ENCODE measurements around the gene MTSS2.
"Not testable (repeated sequence)": the region's sequence is repeated elsewhere in the genome, so short reads cannot be mapped to it uniquely, and the experiment has no call there.

Gene MTSS2

DNA sequence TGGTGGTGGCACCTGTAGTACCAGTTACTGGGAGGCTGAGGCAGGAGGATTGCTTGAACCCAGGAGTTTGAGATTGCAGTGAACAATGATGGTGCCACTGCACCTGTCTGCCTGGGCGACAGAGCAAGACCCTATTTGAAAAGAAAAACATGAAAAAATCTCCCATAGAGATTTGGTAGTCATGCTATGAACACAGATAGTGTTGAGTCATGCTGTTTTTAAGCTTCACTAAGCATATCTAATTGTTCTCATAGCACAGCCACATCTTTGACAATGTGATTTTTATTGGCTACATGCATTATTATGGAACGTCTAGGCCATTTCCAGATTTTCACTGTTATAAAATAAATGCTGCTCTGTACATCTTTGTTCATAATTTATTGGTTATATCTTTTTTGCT, 33.5 kb downstream of the MTSS2 start:
- Mint-ChIP-seq H3K9me3 (ENCODE audit: low read depth) (no peaks in the 10 kb centered on the region), H3K27me3 (no peaks in the 10 kb centered on the region), H3K36me3 (no peaks in the 10 kb centered on the region), H3K4me3 (no peak overlapping the region), H3K4me1 (ENCODE audit: low read depth) (peaks cover 5% of the 10 kb centered on the region), H3K27ac (no peak overlapping the region)

DNA sequence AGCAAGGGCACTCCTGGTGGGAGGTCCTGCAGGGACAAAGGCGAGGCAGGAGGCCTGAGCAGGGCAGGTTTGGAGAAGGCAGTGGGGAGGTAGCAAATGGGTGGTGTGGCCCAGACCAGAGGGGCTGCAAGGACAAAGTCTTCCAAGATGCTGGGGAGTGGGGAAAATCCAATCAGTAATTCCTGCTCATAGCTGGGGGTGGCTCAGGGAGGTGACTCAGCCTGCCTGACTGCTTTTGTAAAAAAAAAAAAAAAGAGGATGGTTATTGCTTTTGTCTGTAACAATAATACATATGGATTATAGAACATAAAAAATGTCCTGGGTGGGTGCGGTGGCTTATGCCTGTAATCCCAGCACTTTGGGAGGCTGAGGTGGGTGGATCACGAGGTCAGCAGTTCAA, 34.3 kb downstream of the MTSS2 start:
- H3K4me1 Mint-ChIP-seq (ENCODE audit: low read depth) = peaks cover 5% of the 10 kb centered on the region
- no peak overlapping the region for H3K4me3 Mint-ChIP-seq
- no peak overlapping the region for H3K27ac Mint-ChIP-seq
- no peaks in the 10 kb centered on the region for H3K36me3 Mint-ChIP-seq
- no peaks in the 10 kb centered on the region for H3K27me3 Mint-ChIP-seq
- no peaks in the 10 kb centered on the region for H3K9me3 Mint-ChIP-seq (ENCODE audit: low read depth)

DNA sequence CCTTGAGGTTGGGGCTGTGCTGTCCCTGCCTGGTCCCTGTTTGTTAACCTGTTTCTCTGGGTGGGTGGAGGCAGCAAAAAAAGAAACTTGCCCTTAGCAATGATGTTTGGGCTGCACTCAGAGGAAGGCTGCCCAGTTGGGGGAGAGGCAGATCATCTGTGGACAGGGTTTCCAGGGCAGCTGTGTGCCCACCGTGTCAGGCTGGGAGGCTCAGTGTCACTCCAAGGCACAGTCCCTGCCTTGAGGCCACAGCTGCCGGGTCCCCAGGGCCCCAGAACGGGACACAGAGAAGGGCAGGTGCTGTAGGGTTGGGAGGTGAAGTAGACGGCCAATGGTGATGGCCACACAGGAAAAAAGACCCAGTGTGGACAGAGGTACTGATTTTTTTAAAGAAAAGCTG, 35.6 kb downstream of the MTSS2 start:
- Mint-ChIP-seq H3K36me3 (no peaks in the 10 kb centered on the region), H3K27me3 (no peaks in the 10 kb centered on the region), H3K9me3 (ENCODE audit: low read depth) (no peaks in the 10 kb centered on the region), H3K27ac (no peak overlapping the region), H3K4me3 (no peak overlapping the region), H3K4me1 (ENCODE audit: low read depth) (peaks cover 5% of the 10 kb centered on the region)

DNA sequence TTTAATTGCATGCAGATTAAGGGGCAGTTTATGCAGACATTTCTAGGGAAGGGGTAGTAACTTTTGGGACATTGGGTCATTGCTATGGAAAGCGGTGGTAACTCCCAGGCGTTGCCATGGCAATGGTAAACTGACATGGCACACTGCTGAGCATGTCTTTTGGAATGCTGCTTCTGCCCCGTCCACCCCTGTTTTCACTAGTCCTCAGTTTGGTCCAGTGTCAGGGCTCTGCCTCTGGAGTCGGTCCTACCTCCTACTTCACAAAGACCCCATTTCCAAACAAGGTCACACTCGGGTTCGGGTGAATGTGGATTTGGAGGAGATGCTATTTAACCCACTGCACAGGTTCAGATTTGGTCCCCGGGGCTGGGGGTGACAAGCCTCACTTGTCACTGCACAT, 36.6 kb downstream of the MTSS2 start:
- Mint-ChIP-seq H3K9me3 (ENCODE audit: low read depth) (no peaks in the 10 kb centered on the region), H3K27ac (no peak overlapping the region), H3K4me3 (no peak overlapping the region), H3K36me3 (no peaks in the 10 kb centered on the region), H3K4me1 (ENCODE audit: low read depth) (peaks cover 5% of the 10 kb centered on the region), H3K27me3 (no peaks in the 10 kb centered on the region)

DNA sequence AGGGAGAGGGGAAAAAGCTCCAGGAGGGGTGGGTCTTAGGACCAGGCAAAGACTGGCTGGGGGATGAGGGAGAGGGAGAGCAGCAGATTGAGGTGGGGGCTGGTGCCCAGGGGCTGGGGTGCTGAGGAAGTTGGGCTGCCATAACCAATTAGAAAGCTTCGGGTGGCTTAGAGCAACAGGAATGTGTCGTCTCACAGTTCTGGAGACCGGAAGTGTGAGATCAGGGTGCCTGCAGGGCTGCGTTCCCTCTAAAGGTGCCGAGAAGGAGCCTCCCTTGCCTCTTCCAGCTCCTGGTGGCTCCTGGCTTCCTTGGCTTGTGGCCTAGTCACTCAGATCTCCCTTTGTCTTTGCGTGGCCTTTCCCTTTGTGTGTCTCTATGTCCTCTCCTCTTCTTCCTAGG, 37.2 kb downstream of the MTSS2 start:
- Mint-ChIP-seq H3K36me3 (no peaks in the 10 kb centered on the region), H3K4me1 (ENCODE audit: low read depth) (peaks cover under 1% of the 10 kb centered on the region), H3K4me3 (no peak overlapping the region), H3K27ac (no peak overlapping the region), H3K27me3 (no peaks in the 10 kb centered on the region), H3K9me3 (ENCODE audit: low read depth) (no peaks in the 10 kb centered on the region)

DNA sequence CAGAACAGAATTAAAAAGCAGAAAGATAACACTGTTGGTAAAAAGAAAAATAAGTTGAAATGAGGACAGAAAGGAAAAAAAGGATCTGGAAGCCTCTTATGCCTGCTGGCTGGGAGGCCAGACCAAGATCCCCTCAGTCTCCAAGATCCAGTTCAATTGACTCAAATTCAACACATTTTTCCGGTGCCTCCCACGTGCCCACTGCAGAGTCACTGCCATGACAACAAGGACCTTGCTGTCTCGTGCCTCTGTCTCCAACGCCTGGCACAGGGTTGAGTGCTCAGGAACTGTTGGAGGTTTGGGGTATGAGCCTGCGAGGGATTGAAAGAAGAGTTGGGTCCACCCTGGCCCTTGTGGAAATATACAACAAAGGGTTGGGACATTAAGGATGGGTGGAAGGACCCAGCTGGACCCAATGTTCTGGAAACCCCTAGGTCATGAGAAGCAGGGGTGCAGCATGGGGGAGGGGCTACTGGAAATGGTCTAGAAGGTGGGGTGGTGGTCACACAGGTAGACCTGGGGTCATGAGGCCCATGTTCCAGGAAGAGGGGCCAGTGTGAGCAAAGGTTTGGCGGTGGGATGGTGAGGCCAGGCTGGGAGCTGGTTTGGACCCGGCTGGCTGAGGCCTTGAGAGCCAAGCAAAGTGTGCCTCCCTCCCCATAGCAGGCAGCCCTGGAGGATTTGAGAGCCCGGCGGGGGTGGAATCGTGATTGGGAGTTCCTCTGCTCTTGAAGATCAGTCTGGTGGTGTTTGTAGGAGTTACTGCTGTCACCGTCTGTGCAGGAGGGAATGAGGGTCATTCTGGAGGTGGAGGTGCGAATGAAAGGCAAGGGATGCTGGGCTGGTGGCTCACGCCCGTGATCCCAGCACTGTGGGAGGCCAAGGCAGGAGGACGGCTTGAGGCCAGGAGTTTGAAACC, 38.2 kb downstream of the MTSS2 start:
- H3K9me3 Mint-ChIP-seq (ENCODE audit: low read depth) = no peaks in the 10 kb centered on the region
- no peak overlapping the region for H3K27ac Mint-ChIP-seq
- H3K4me3 Mint-ChIP-seq = no peak overlapping the region
- H3K27me3 Mint-ChIP-seq = peaks cover under 1% of the 10 kb centered on the region
- no peaks in the 10 kb centered on the region for H3K36me3 Mint-ChIP-seq
- H3K4me1 Mint-ChIP-seq (ENCODE audit: low read depth) = no peaks in the 10 kb centered on the region

DNA sequence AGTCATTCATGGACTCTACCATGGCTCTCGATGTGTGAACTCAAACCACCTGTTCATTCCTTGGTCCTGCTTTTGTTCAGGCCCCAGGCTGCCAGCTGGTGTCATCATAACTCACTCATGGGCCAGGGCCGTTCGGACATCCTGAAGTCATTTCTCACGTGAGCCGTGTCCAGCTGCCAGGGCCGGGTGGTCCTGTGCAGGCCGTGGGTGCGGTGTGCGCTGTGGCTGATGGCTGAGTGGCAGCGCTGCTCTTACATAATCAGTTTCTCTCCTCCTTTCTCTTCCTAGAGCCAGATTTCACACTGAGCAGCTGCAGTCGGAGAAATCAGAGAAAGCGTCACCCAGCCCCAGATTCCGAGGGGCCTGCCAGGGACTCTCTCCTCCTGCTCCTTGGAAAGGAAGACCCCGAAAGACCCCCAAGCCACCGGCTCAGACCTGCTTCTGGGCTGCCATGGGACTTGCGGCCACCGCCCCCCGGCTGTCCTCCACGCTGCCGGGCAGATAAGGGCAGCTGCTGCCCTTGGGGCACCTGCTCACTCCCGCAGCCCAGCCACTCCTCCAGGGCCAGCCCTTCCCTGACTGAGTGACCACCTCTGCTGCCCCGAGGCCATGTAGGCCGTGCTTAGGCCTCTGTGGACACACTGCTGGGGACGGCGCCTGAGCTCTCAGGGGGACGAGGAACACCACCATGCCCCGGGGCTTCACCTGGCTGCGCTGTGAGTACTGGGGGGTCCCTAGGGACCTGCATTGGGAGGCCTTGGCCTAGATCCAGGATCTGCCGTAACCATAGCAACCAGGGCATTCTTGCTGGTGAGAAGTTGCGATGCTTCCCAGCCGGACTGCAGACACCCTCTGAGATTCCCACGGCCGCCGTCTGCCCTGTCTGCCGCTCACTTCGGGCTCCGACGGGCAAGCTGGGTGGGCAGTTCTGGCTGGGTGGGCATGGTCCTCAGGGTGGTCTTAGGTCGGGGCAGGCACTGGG, 39.3 kb downstream of the MTSS2 start, which contains the start of gene IL34:
IL34 (plus strand) TSS at position 300 of the 982 bp plus-strand sequence; CDS start at position 689, 389 bp downstream.
- H3K36me3 Mint-ChIP-seq = no peaks in the 10 kb centered on the region
- H3K27me3 Mint-ChIP-seq = peaks cover 3% of the 10 kb centered on the region
- no peaks in the 10 kb centered on the region for H3K4me1 Mint-ChIP-seq (ENCODE audit: low read depth)
- H3K4me3 Mint-ChIP-seq = no peak within 1 kb of the TSS
- H3K27ac Mint-ChIP-seq = no peak within 1 kb of the TSS
- H3K9me3 Mint-ChIP-seq (ENCODE audit: low read depth) = no peaks in the 10 kb centered on the region

DNA sequence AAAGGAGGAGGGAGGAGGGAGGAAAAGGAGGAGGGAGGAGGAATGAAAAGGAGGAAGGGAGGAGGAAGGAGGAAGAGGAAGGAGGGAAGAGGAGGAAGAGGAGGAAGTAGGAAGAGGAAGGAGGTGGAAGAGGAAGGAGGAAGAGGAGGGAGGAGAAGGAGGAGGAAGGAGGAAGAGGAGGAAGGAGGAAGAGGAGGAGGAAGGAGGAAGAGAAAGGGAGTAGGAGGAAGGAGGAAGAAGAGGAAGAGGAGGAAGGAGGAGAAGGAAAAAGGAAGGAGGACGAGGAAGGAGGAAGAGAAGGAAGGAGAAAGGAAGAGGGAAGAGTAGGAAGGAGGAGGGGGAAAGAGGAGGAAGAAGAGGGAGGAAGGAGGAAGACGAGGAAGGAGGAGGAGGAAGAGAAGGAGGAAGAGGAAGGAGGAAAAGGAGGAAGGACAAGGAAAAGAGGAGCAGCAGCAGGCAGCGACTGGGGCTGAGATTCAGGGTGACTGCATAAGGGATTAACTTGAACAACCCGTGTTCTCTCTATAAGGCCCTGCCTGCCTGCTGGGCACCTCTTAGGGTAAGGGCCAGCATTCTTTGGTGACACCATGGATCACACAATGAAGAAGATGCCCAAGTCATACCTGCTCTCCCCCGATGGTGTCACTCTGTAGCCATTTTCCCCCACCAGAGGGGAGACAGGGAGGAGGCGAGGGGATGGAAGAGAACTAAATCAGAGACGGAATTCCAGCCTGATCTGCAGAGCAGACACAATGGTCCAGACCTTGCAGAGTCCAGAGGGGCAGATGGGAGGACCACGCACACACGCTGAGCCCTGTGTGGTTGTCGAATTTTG, 40.9 kb downstream of the MTSS2 start:
- Mint-ChIP-seq H3K9me3 (ENCODE audit: low read depth) (no peaks in the 10 kb centered on the region), H3K4me1 (ENCODE audit: low read depth) (no peaks in the 10 kb centered on the region), H3K27me3 (peaks cover 3% of the 10 kb centered on the region), H3K27ac (no peak overlapping the region), H3K4me3 (no peak overlapping the region), H3K36me3 (no peaks in the 10 kb centered on the region)

DNA sequence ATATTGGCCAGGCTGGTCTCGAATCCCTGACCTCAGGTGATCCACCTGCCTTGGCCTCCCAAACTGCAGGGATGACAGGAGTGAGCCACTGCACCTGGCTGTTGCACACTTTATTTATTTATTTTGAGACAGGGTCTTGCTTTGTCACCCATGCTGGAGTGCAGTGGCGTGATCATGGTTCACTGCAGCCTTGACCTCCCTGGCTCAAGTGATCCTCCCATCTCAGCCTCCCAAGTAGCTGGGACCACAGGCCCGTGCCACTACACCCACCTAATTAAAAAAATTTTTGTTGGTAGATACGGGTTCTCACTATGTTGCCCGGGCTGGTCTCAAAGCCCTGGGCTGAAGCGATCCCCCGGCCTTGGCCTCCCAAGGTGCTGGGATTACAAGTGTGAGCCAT, 42.6 kb downstream of the MTSS2 start:
- H3K4me3 Mint-ChIP-seq; H3K9me3 Mint-ChIP-seq (ENCODE audit: low read depth); H3K27ac Mint-ChIP-seq; H3K36me3 Mint-ChIP-seq; H3K27me3 Mint-ChIP-seq; H3K4me1 Mint-ChIP-seq (ENCODE audit: low read depth): not testable (repeated sequence)

DNA sequence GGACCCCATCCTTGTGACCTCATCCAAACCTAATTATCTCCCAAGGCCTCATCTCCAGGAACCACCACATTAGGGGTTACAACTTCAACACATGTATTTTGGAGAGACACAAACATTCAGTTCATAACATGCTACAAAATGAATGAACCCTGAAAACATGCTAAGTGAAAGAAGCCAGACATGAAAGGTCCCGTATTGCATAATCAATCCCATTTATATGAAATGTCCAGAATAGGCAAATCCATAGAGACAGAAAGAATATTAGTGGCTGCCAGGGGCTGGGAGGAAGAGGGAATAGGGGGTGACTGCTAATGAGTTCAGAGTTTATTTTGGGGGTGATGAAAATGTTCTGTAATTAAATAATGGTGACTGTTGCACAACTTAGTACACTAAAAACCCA, 43.2 kb downstream of the MTSS2 start:
- Mint-ChIP-seq H3K4me1 (ENCODE audit: low read depth) (no peaks in the 10 kb centered on the region), H3K27me3 (peaks cover 3% of the 10 kb centered on the region), H3K36me3 (no peaks in the 10 kb centered on the region), H3K9me3 (ENCODE audit: low read depth) (no peaks in the 10 kb centered on the region), H3K4me3 (no peak overlapping the region), H3K27ac (no peak overlapping the region)

DNA sequence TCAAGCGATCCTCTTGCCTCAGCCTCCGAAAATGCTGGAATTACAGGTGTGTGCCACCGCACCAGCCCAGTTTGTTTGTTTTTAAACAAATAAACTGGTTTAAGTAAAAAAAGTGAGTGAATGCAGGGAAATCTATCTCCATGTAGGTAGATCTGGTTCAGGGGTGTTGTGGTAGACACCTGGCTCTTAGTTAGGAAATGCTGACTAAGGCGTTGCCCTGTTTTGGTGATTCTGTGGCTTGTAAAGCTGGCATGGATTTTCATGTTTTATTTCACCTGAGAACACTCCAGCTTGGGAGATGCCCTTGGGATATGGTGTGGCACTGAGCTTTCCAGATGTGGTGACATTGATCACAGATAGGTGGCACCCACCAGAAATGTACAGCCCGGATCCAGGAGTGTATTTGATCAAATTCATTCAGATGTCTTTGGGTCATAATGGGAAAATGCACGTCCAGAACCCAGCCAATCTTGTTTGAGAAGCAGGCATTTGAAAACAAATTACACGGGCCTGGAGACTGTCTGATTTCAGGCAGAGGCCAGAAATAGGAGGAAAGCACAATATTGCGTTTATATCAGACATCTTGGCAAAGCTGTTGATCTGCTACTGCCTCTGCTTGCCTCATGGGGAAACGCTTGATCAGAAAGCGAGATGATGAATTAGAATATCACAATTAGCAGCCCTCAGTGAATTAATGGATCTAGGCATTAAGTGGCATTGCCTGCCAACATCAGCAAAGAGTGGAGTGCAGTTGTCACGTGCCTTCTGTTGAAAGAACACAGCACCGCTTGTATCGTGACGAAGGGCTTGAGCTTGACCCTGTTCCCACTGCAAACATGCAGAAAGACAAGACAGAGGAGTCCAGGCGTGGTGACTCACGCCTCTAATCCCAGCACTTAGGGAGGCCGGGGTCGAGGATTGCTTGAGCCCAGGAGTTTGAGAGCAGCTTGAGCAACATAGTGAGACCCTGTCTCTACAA, 46.8 kb downstream of the MTSS2 start:
- Mint-ChIP-seq H3K27ac (no peak overlapping the region), H3K4me1 (ENCODE audit: low read depth) (no peaks in the 10 kb centered on the region), H3K27me3 (peaks cover 3% of the 10 kb centered on the region), H3K4me3 (no peak overlapping the region), H3K36me3 (no peaks in the 10 kb centered on the region), H3K9me3 (ENCODE audit: low read depth) (no peaks in the 10 kb centered on the region)
